HepG2 (cell line): ENCODE data around the gene ENGASE. TPM values are rescaled to one million over a fixed set of nuclear protein-coding genes. Genes with fewer than 3 reads are reported as not detected.

Experiments used
- ATAC-seq: fragments of 200-7000 bp; cut with Tn5 transposase; 3 replicates; pipeline ENCODE4 v1.9.1; 2020; ENCODE audit warnings: mild to moderate bottlenecking, moderate library complexity
- BruUV-seq: library from RNA; stranded (reverse); fragments of 400-500 nt; replicated peaks from 2 replicates; lab custom pipeline; 2021; lab: Mats Ljungman, UMichigan
- CTCF ChIA-PET: fragments of 300-600 bp; formaldehyde crosslinking; extraction: SDS; loops from one replicate; lab custom pipeline; 2021; ENCODE audit warnings: low total read pairs, inconsistent platforms, low intra/inter-chr PET ratio; lab: Yijun Ruan, JAX
- POLR2A ChIA-PET: fragments of 350-600 bp; sonication (Branson Sonifier 250); formaldehyde crosslinking; loops from one replicate; lab custom pipeline; 2020; ENCODE audit warnings: antibody characterized with exemption, inconsistent platforms; lab: Yijun Ruan, JAX
- DNase-seq: peaks from one replicate; pipeline ENCODE4 v3.0.0-alpha.2; 2015; ENCODE audit warnings: low spot score
- FAIRE-seq: peaks from 3 replicates; lab custom pipeline; 2011; peaks lifted over from hg19 to GRCh38; lab: Jason Lieb, UNC
- H2AFZ ChIP-seq: one replicate; pipeline ENCODE4 v1.6.1; 2011; ENCODE audit warnings: low read length, inconsistent platforms
- H3K27ac ChIP-seq: fragments of 300-600 bp; 3 replicates; pipeline ENCODE4 v1.8.0; 2011; ENCODE audit warnings: mixed run types, mild to moderate bottlenecking, mixed read lengths, low read length, inconsistent platforms; ENCODE audit not compliant: insufficient read depth; ENCODE audit errors: extremely low read length
- H3K27me3 ChIP-seq, 2 experiments: fragments of 200-600 bp in 1 of 2; 2 replicates in 1 of 2; 3 replicates in 1 of 2; pipeline versions ENCODE4 v1.6.0 to v1.8.0; 2011; ENCODE audit warnings: low read length in 2 of 2, mild to moderate bottlenecking in 2 of 2, moderate library complexity in 2 of 2, inconsistent platforms in 1 of 2; ENCODE audit not compliant: insufficient read depth in 2 of 2, control insufficient read depth in 1 of 2
- H3K36me3 ChIP-seq, 2 experiments: fragments of 200-600 bp in 1 of 2; replicated peaks in 1 of 2; 2 replicates in 1 of 2; 3 replicates in 1 of 2; pipeline versions ENCODE4 v1.5.1 to v1.8.0; 2011; ENCODE audit warnings: low read length in 2 of 2, inconsistent platforms in 1 of 2; ENCODE audit not compliant: insufficient read depth in 2 of 2, control insufficient read depth in 1 of 2
- H3K4me1 ChIP-seq: 2 replicates; pipeline ENCODE4 v1.5.1; 2012; ENCODE audit warnings: low read length, inconsistent platforms; ENCODE audit not compliant: insufficient read depth
- H3K4me2 ChIP-seq: 2 replicates; pipeline ENCODE4 v1.6.0; 2011; ENCODE audit warnings: low read depth, low read length, inconsistent platforms
- H3K4me3 ChIP-seq, 3 experiments: fragments of 200-600 bp in 1 of 3; sonication (generic), shearing (Covaris generic) in 1 of 3; replicated peaks in 1 of 3; 2 replicates each; pipeline ENCODE4 v1.5.1; 2011 to 2016; ENCODE audit warnings: low read length in 3 of 3, inconsistent platforms in 2 of 3, low read depth in 2 of 3, mild to moderate bottlenecking in 2 of 3, control low read depth in 1 of 3, mixed read lengths in 1 of 3; ENCODE audit not compliant: insufficient read depth in 1 of 3
- H3K79me2 ChIP-seq: one replicate; pipeline ENCODE4 v1.6.1; 2011; ENCODE audit warnings: low read length, inconsistent platforms; ENCODE audit not compliant: insufficient read depth
- H3K9ac ChIP-seq: 2 replicates; pipeline ENCODE4 v1.6.0; 2011; ENCODE audit warnings: mild to moderate bottlenecking, low read depth, low read length, inconsistent platforms; ENCODE audit not compliant: insufficient read depth
- H3K9me3 ChIP-seq: 2 replicates; pipeline ENCODE4 v1.5.1; 2012; ENCODE audit warnings: mild to moderate bottlenecking, low read length
- H4K20me1 ChIP-seq: 2 replicates; pipeline ENCODE4 v1.6.0; 2011; ENCODE audit warnings: inconsistent platforms, mild to moderate bottlenecking, low read length, moderate library complexity; ENCODE audit not compliant: insufficient read depth
- CHD4 ChIP-seq: fragments of 200-600 bp; sonication (generic); IDR thresholded peaks from 2 replicates; pipeline ENCODE4 v1.7.0; 2017; ENCODE audit warnings: mild to moderate bottlenecking, low read length, borderline replicate concordance
- SCMH1 ChIP-seq: sonication (generic); formaldehyde crosslinking; IDR thresholded peaks from 2 replicates; pipeline ENCODE4 v1.9.0; 2021; ENCODE audit warnings: missing genetic modification reagents, mild to moderate bottlenecking, borderline replicate concordance
- TRAFD1 ChIP-seq: sonication (generic); formaldehyde crosslinking; IDR thresholded peaks from 2 replicates; pipeline ENCODE4 v1.5.1; 2020; ENCODE audit warnings: missing genetic modification reagents, mild to moderate bottlenecking, borderline replicate concordance
- ZNF17 ChIP-seq: sonication (generic); formaldehyde crosslinking; IDR thresholded peaks from 2 replicates; pipeline ENCODE4 v1.5.0; 2020; ENCODE audit warnings: mild to moderate bottlenecking, missing genetic modification reagents
- WGBS: methylation state at CpG from one replicate; pipeline ENCODE4 v1.1.6; 2017; ENCODE audit warnings: low lambda C conversion rate; 5-methylcytosine and 5-hydroxymethylcytosine counted together
- in situ Hi-C: cut with HindIII; loops from 2 replicates; pipeline ENCODE4 v1.10.0; 2017; ENCODE audit warnings: low pct_unique_long_range_greater_than_20kb; ENCODE audit not compliant: extremely low pct_ligation_motif_present
- intact Hi-C: fragments of 100-400 bp; cut with micrococcal nuclease; formaldehyde crosslinking; loops from one replicate; pipeline ENCODE4 v1.10.0; 2022; ENCODE audit not compliant: unreplicated experiment
- polyA plus RNA-seq, 8 experiments: library from polyadenylated mRNA; depleted of rRNA in 3 of 8; stranded (reverse) in 7 of 8; unstranded in 1 of 8; fragments of >200 nt; fragmentation: Illumina TruSeq in 4 of 8; extraction: Trizol in 4 of 8; gene quantifications; 2 replicates each; pipeline versions ENCODE4 v1.2.1 to v1.2.3, GENCODE V29; 2011 to 2016; ENCODE audit warnings: low read depth in 4 of 8, missing spikeins in 1 of 8, mixed read lengths in 1 of 8; ENCODE audit not compliant: insufficient read depth in 1 of 8
- total RNA-seq, 5 experiments: library from RNA; depleted of rRNA; stranded (reverse); fragments of >200 nt; fragmentation: Illumina TruSeq; extraction: Trizol; gene quantifications; 2 replicates each; pipeline ENCODE4 v1.2.3, GENCODE V29; 2016; ENCODE audit warnings: low read depth in 1 of 5

The ENGASE gene
- total and polyA plus RNA-seq, 2 of the 13 experiments (the other 11 are each of a cell fraction or from before 2014, with no cell fraction given) = 10.6 to 18.1 TPM

GRCh38 chr17:79034931-79035485 lies 39.6 kb upstream of the ENGASE start (continued):
- no peak for TF ChIP-seq TRAFD1 (CRISPR knock-in tag)
- TF ChIP-seq CHD4 = no peak
- TF ChIP-seq, all 625 proteins: peak for 0

GRCh38 chr17:79035686-79036085 lies 38.9 kb upstream of the ENGASE start:
- in situ Hi-C loops = no loop called here
- Histone ChIP-seq H3K4me1 (peaks cover 22% of the 10 kb centered on the region), H3K4me3 (no peak overlapping the region), H2AFZ (no peak overlapping the region), H3K27ac (no peak overlapping the region), H3K79me2 (no peaks in the 10 kb centered on the region), H3K9me3 (no peaks in the 10 kb centered on the region), H3K4me2 (no peak overlapping the region), H3K36me3 (no peaks in the 10 kb centered on the region), H3K27me3 (peaks cover 10 to 49% of the 10 kb centered on the region in 2 experiments; a peak in 4 of 5 replicates), H4K20me1 (no peaks in the 10 kb centered on the region), H3K9ac (no peak overlapping the region)
- no peak for TF ChIP-seq ZNF17 (CRISPR knock-in tag)
- intact Hi-C loops = no loop called here
- no TSS peak for BruUV-seq
- WGBS = 66% methylated on average over 6 of the region's 6 CpGs
- no peak for ATAC-seq
- FAIRE-seq = no peak
- ChIA-PET POLR2A (interaction anchor here (8.8 kb wide), 1 partner anchor 9 kb away, joined by 127 read pairs; no protein-coding TSS in a partner anchor), CTCF (no interaction called here)
- no peak for DNase-seq

GRCh38 chr17:79036181-79036580 lies 38.4 kb upstream of the ENGASE start:
- Histone ChIP-seq H3K36me3 (no peaks in the 10 kb centered on the region), H3K27ac (no peak overlapping the region), H2AFZ (no peak overlapping the region), H4K20me1 (no peaks in the 10 kb centered on the region), H3K79me2 (no peaks in the 10 kb centered on the region), H3K4me3 (no peak overlapping the region), H3K27me3 (peaks cover 12 to 53% of the 10 kb centered on the region in 2 experiments; a peak in 4 of 5 replicates), H3K9me3 (no peaks in the 10 kb centered on the region), H3K9ac (no peak overlapping the region), H3K4me1 (peaks cover 21% of the 10 kb centered on the region), H3K4me2 (no peak overlapping the region)
- intact Hi-C loops (no loop called here), in situ Hi-C loops (no loop called here)
- DNase-seq (no peak), ATAC-seq (no peak), FAIRE-seq (no peak)
- TF ChIP-seq SCMH1 = no peak
- POLR2A ChIA-PET = interaction anchor here (8.8 kb wide), 1 partner anchor 9 kb away, joined by 127 read pairs; no protein-coding TSS in a partner anchor
- WGBS = 63% methylated on average over 6 of the region's 6 CpGs
- no TSS peak for BruUV-seq
- CTCF ChIA-PET = no interaction called here
